ENCODE data around the gene MACROD2.

GRCh38 chr20:15359056-15359455, 1363.7 kb downstream of the MACROD2 start:
- no peak for TF ChIP-seq POLR2A (IDR thresholded peaks at IDR 0.05)
- TF ChIP-seq CTCF (IDR thresholded peaks at IDR 0.05): no peak
